Sigmoid colon (tissue), 3 donors: ENCODE results near the gene KLHL22.
A peak's percentile ranks its signal among the peaks of the same experiment; 100 is the strongest.

Experiments used
- POLR2A ChIP-seq, 2 donors: fragments of 450-650 bp; IDR thresholded peaks; one replicate each; pipeline ENCODE4 v1.6.1; 2016; ENCODE audit warnings: antibody characterized with exemption in 2 of 2, mild to moderate bottlenecking in 2 of 2, moderate library complexity in 2 of 2
- TF ChIP-seq, protein P1 (sequence below), 4 experiments: fragments of 450-650 bp in 3 of 4; fragments of 200-600 bp in 1 of 4; IDR thresholded peaks; one replicate each; pipeline ENCODE4 v1.5.1; 2016 to 2019; ENCODE audit warnings: antibody characterized with exemption in 4 of 4, mild to moderate bottlenecking in 3 of 4, moderate library complexity in 2 of 4

DNA sequence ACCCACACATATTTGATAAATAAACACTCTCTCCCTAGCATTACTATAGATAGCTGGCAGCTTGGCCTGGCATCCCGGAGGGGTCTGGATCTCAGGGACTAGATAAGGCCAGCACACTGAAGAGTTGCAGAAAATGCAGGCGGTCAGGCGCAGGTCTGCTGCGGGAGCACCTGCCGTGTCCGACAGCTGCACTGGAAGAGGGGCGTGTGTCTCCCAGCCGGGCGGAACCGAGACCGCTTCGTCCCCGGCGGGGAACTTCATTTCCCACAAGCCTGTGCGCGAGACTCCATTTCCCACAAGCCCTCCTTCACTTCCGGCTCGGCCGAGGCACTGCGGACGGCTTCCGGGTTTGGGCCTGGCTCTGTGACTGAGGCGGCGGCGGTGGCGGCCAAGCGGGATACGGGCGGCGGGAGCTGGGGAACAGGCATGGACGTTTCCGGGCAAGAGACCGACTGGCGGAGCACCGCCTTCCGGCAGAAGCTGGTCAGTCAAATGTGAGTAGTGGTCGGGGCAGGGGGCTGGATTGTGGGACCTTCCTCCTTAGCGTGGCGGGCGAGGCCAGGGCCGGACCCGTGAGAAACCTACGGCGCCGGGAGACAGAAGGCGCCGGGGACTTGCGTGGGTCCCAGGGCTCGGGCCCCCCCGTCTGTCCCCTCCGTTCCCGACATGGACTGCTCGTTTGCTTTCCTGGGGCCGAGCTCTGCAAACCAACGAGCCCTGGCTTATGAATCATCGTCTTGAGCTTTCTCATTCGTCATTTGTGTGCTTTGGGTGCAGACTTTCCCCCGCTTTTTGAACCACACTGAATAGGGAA, 11.9 kb upstream of the KLHL22 start, which contains the start of gene MED15:
- TF ChIP-seq, protein P1, sequence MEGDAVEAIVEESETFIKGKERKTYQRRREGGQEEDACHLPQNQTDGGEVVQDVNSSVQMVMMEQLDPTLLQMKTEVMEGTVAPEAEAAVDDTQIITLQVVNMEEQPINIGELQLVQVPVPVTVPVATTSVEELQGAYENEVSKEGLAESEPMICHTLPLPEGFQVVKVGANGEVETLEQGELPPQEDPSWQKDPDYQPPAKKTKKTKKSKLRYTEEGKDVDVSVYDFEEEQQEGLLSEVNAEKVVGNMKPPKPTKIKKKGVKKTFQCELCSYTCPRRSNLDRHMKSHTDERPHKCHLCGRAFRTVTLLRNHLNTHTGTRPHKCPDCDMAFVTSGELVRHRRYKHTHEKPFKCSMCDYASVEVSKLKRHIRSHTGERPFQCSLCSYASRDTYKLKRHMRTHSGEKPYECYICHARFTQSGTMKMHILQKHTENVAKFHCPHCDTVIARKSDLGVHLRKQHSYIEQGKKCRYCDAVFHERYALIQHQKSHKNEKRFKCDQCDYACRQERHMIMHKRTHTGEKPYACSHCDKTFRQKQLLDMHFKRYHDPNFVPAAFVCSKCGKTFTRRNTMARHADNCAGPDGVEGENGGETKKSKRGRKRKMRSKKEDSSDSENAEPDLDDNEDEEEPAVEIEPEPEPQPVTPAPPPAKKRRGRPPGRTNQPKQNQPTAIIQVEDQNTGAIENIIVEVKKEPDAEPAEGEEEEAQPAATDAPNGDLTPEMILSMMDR (IDR thresholded peaks at IDR 0.05), result no peak
- TF ChIP-seq POLR2A (IDR thresholded peaks at IDR 0.05), result peak; percentile 71 to 90
